OCI-LY3 (cell line): ENCODE results near the gene FAM53B.
A peak's percentile ranks its signal among the peaks of the same experiment; 100 is the strongest.

Source experiments
- H2AFZ ChIP-seq: fragments of 200-600, 300-600 bp; shearing (Covaris generic); 2 replicates; pipeline ENCODE4 v1.6.0; 2014; ENCODE audit warnings: antibody characterized with exemption, low read depth, low read length
- H3K27ac ChIP-seq: fragments of 200-600, 300-600 bp; sonication (generic); 2 replicates; pipeline ENCODE4 v1.5.1; 2014; ENCODE audit warnings: mild to moderate bottlenecking, low read length, moderate library complexity, mixed read lengths
- H3K27me3 ChIP-seq: fragments of 200-600, 300-600 bp; sonication (generic); 2 replicates; pipeline ENCODE4 v1.6.1; 2014; ENCODE audit warnings: low read depth, low read length, mixed read lengths
- H3K36me3 ChIP-seq: fragments of 200-600, 300-600 bp; sonication (generic); replicated peaks from 2 replicates; pipeline ENCODE3; 2014; ENCODE audit warnings: low read depth, low read length, mixed read lengths
- H3K4me1 ChIP-seq: fragments of 300-600, 200-600 bp; sonication (generic); 2 replicates; pipeline ENCODE4 v1.6.1; 2014; ENCODE audit warnings: low read length, mixed read lengths
- H3K4me2 ChIP-seq: fragments of 200-600, 300-600 bp; sonication (generic); 2 replicates; pipeline ENCODE4 v1.6.1; 2014; ENCODE audit warnings: low read length, mixed read lengths
- H3K4me3 ChIP-seq: fragments of 300-600, 200-600 bp; sonication (generic); 2 replicates; pipeline ENCODE4 v1.5.1; 2014; ENCODE audit warnings: antibody characterized with exemption, mild to moderate bottlenecking, low read length, moderate library complexity
- H3K79me2 ChIP-seq: fragments of 300-600, 200-600 bp; shearing (Covaris generic); 2 replicates; pipeline ENCODE4 v1.6.1; 2014; ENCODE audit warnings: mild to moderate bottlenecking, low read length, mixed read lengths
- H3K9ac ChIP-seq: fragments of 300-600, 200-600 bp; shearing (Covaris generic); 2 replicates; pipeline ENCODE4 v1.6.0; 2014; ENCODE audit warnings: mild to moderate bottlenecking, low read length, moderate library complexity
- H3K9me3 ChIP-seq: fragments of 200-600, 300-600 bp; shearing (Covaris generic); 2 replicates; pipeline ENCODE4 v1.6.1; 2014; ENCODE audit warnings: low read length, mixed read lengths; ENCODE audit not compliant: insufficient read depth
- H4K20me1 ChIP-seq: fragments of 200-600, 300-600 bp; sonication (generic); 2 replicates; pipeline ENCODE4 v1.6.1; 2016; ENCODE audit warnings: low read length, mixed read lengths; ENCODE audit not compliant: insufficient read depth
- CTCF ChIP-seq: fragments of 200-600, 300-600 bp; sonication (generic); IDR thresholded peaks from 2 replicates; pipeline ENCODE4 v1.5.1; 2014; ENCODE audit warnings: antibody characterized with exemption, low read length, low read depth
- EZH2phosphoT487 ChIP-seq: fragments of 200-600 bp; shearing (Covaris generic); IDR thresholded peaks from 2 replicates; pipeline ENCODE4 v1.6.1; 2018; ENCODE audit warnings: antibody characterized with exemption, mixed run types, low read depth

FAM53B gene

GRCh38 chr10:124739119-124739921, 4.9 kb downstream of the FAM53B start:
- Histone ChIP-seq H3K79me2 (peaks cover 87% of the 10 kb centered on the region), H3K36me3 (peaks cover 7% of the 10 kb centered on the region), H3K27ac (peak overlapping the region; percentile 97), H2AFZ (no peak overlapping the region), H4K20me1 (peaks cover 24% of the 10 kb centered on the region), H3K9ac (peak overlapping the region; percentile 84), H3K4me1 (peaks cover 76% of the 10 kb centered on the region), H3K9me3 (no peaks in the 10 kb centered on the region), H3K4me3 (peak overlapping the region; percentile 69), H3K4me2 (peak overlapping the region; percentile 98), H3K27me3 (no peaks in the 10 kb centered on the region)
- no peak for TF ChIP-seq EZH2phosphoT487
- TF ChIP-seq CTCF: no peak

GRCh38 chr10:124738441-124738840, 5.7 kb downstream of the FAM53B start:
- H3K4me3 ChIP-seq: no peak overlapping the region
- H4K20me1 ChIP-seq: peaks cover 30% of the 10 kb centered on the region
- 0 out of 2 replicates have a peak overlapping the region, but pooled peaks have one; percentile 98 for H3K4me2 ChIP-seq
- no peak for TF ChIP-seq EZH2phosphoT487
- no peak for TF ChIP-seq CTCF
- no peaks in the 10 kb centered on the region for H3K27me3 ChIP-seq
- no peaks in the 10 kb centered on the region for H3K9me3 ChIP-seq
- H2AFZ ChIP-seq: no peak overlapping the region
- H3K36me3 ChIP-seq: peaks cover 7% of the 10 kb centered on the region
- peaks cover 85% of the 10 kb centered on the region for H3K4me1 ChIP-seq
- H3K27ac ChIP-seq: no peak overlapping the region
- peaks cover 91% of the 10 kb centered on the region for H3K79me2 ChIP-seq
- H3K9ac ChIP-seq: no peak overlapping the region

GRCh38 chr10:124737708-124738107, 6.5 kb downstream of the FAM53B start:
- peaks cover 92% of the 10 kb centered on the region for H3K4me1 ChIP-seq
- TF ChIP-seq EZH2phosphoT487: no peak
- TF ChIP-seq CTCF: no peak

GRCh38 chr10:124737221-124737620, 7.0 kb downstream of the FAM53B start:
- peaks cover 7% of the 10 kb centered on the region for H3K36me3 ChIP-seq
- no peak overlapping the region for H2AFZ ChIP-seq
- H3K9ac ChIP-seq: no peak overlapping the region
- no peak overlapping the region for H3K27ac ChIP-seq
- no peaks in the 10 kb centered on the region for H3K9me3 ChIP-seq
- H3K4me2 ChIP-seq: peak overlapping the region; percentile 32; the same call in 1 of the 2 replicates
- H4K20me1 ChIP-seq: peaks cover 30% of the 10 kb centered on the region
- peaks cover 94% of the 10 kb centered on the region for H3K4me1 ChIP-seq
- H3K27me3 ChIP-seq: no peaks in the 10 kb centered on the region
- no peak for TF ChIP-seq CTCF
- no peak for TF ChIP-seq EZH2phosphoT487
- H3K4me3 ChIP-seq: no peak overlapping the region
- H3K79me2 ChIP-seq: peaks cover 85% of the 10 kb centered on the region

More at GRCh38 chr10:124737708-124738107, 6.5 kb downstream of the FAM53B start:
- peaks cover 85% of the 10 kb centered on the region for H3K79me2 ChIP-seq
- peaks cover 30% of the 10 kb centered on the region for H4K20me1 ChIP-seq
- H3K4me2 ChIP-seq: peak overlapping the region; percentile 32; the same call in 1 of the 2 replicates
- no peak overlapping the region for H3K4me3 ChIP-seq
- H3K27ac ChIP-seq: no peak overlapping the region
- H3K9ac ChIP-seq: no peak overlapping the region
- no peaks in the 10 kb centered on the region for H3K27me3 ChIP-seq
- H2AFZ ChIP-seq: no peak overlapping the region
- H3K9me3 ChIP-seq: no peaks in the 10 kb centered on the region
- H3K36me3 ChIP-seq: peaks cover 7% of the 10 kb centered on the region
